HG03378 (cell line): ENCODE measurements around the gene RGL3.
"Not testable (repeated sequence)": the region's sequence is repeated elsewhere in the genome, so short reads cannot be mapped to it uniquely, and the experiment has no call there.

Experiments used
- ATAC-seq: cut with Tn5 transposase; IDR thresholded peaks from one replicate; pipeline ENCODE4 v1.9.1; 2021; ENCODE audit warnings: mild to moderate bottlenecking, moderate library complexity; ENCODE audit not compliant: unreplicated experiment

Gene RGL3

DNA sequence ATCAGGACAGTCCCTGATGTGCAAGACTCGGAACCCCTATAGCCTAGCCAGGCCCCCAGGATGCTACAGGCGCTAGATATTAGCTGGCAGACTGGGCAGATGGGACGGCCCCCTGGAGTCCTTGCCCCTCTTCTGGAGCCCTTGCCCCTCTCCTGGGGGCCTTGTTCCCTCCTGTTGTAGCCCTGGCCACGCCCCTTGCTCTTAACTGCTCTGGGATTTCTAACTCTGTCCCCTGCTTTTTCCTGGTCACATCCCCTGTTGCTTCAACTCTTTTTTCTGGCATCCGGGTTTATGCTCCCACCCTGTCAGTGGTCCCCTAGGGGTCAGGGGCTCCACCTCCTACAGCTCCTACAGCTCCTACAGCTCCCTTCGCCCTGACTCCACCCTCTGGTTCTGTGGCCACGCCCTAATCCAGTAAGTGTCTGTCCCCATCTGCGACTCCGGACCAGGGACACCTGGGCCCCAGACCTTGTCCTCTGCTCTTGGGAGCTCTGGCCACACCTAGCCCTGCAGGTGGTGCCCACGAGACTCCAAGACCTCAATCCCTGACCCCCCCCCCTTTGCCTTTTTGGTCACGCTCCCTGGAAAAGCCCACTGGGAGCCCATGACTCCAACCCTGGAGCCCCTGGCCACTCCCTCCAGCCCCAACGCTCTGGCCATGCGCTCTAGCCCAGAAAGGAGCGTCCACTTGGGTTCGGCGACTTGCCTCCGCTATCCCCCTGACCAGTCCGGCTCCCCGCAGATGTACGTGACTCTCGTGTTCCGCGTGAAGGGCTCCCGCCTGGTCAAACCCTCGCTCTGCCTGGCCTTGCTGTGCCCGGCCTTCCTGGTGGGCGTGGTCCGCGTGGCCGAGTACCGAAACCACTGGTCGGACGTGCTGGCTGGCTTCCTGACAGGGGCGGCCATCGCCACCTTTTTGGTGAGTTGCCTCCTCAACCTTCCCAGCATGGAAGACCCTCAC lies 57.1 kb downstream of the RGL3 start:
- no peak for ATAC-seq

DNA sequence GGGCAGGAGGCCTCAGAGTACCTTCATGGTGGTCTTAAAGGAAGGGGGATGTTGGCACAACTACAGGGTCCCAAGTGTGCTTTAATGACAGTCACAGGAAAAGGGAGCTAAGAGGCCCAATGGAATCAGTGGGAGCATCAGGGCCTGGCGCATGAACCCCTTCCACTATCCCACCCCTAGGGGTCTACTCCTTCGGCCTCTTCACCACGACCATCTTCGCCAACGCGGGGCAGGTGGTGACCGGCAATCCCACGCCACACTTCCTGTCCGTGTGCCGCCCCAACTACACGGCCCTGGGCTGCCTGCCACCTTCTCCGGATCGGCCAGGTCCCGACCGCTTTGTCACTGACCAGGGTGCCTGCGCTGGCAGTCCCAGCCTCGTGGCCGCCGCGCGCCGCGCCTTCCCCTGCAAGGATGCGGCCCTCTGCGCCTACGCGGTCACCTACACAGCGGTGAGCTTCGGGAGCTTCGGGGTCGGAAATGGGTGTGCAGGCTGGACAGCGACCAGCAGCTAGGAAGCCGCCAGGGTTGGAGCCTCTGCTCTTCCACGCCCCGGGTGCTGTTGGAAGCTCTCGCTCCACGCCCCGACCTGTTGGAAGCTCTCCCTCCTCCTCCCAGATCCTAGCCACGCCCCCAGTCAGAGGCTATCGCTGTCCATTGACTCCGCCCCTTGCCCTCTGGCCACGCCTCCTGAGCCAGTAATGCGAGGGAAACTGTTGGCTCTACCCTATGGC lies 57.9 kb downstream of the RGL3 start:
- ATAC-seq = no peak

DNA sequence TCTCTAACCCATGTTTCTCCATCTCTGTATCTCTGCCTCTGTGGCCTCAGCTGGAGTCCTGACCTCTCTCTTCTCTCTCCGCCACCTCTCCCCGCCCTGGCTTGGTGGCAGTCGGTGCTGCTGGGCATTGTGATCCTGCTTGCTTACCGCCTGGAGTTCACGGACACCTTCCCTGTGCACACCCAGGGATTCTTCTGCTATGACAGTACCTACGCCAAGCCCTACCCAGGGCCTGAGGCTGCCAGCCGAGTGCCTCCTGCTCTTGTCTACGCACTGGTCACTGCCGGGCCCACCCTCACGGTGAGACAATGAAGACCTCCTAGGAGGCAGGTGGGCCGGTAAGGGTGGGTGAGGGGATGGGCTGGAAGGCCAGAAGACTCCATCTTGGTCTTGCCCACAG lies 59.7 kb downstream of the RGL3 start:
- ATAC-seq = no peak

GRCh38 chr19:11356676-11357550 lies 62.2 kb downstream of the RGL3 start:
- ATAC-seq = no peak

DNA sequence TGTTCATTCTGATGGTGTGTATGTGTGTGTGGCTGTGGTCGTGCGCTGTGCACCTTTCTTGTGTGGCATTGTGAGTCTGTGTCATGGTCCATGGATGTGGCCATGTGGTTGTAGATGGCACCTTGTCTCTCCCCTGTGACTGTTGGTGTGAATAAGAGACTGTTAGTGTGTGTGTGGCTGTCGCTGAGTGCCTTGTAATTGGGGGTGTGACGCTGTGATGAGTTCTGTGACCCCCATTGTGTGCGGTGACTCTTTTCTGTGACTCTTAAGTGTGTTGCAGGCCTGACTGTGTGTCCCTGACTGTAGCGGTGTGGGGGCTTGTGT lies 63.1 kb downstream of the RGL3 start:
- no peak for ATAC-seq

DNA sequence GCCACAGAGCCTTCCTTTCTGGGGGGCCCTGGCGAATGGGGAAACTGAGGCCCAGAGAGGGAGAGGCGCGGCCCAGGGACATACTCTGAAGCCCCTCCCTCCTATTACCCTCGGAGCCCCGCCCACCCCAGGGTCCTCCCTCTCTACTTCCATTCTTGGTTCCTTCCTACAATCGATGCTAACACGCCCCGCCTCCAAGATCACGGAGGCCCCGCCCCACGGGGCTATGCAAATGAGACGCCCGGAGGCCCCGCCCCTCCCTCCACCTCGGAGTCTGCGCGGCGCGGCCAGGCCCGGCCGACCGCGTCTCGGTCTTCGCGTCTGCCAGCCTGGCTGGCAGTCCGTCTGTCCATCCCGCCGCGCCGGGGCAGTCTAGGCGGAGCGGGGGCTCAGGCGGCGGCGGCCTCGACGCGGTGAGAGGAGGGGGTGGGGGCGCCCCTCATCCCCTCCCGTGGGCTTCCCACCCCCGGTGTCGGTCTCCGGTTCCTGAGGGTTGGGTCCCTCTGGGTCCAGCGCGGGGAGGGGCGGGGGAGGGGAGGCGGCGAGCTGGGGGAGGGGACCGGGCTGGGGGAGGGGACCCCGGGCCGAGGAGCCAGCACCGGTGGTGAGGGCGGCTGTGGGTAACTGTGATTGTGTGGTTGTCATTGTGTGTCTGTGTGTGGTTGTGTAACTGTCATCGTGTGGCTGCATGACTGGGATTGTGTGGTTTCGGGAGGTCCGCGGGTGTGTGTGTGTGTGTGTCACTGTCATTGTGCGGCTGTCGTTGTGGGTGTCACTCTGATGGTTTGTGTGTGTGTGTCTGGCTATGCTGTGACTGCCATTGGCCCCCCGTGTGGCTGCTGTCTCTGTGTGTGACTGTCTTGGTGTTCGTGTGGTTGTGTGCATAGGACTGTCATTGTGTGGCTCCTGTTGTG lies 63.7 kb downstream of the RGL3 start, which contains the start of gene PLPPR2:
Gene PLPPR2, plus strand, starts transcription at position 273 of the 914 bp plus-strand sequence. CDS start 2,242 bp downstream, outside the sequence.
- no peak for ATAC-seq

DNA sequence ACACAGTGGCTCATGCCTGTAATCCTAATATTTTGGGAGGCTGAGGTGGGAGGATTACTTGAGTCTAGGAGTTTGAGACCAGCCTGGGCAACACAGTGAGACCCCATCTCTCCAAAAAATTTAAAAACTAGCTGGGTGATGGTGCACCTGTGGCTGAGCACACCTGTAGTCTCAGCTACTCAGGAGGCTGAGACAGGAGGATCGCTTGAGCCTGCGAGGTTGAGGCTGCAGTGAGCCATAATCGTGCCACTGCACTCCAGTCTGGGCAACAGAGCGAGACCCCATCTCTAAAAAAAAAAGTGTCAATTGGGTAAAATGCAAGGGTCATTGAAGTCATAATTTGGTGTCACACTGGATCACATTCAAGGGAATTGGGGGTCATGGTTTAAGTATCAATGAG lies 65.0 kb downstream of the RGL3 start:
- ATAC-seq = not testable (repeated sequence)

GRCh38 chr19:11349171-11349570 lies 69.9 kb downstream of the RGL3 start:
- no peak for ATAC-seq

- no peak for ATAC-seq
Observed at GRCh38 chr19:11347546-11348039, 71.5 kb downstream of the RGL3 start.

DNA sequence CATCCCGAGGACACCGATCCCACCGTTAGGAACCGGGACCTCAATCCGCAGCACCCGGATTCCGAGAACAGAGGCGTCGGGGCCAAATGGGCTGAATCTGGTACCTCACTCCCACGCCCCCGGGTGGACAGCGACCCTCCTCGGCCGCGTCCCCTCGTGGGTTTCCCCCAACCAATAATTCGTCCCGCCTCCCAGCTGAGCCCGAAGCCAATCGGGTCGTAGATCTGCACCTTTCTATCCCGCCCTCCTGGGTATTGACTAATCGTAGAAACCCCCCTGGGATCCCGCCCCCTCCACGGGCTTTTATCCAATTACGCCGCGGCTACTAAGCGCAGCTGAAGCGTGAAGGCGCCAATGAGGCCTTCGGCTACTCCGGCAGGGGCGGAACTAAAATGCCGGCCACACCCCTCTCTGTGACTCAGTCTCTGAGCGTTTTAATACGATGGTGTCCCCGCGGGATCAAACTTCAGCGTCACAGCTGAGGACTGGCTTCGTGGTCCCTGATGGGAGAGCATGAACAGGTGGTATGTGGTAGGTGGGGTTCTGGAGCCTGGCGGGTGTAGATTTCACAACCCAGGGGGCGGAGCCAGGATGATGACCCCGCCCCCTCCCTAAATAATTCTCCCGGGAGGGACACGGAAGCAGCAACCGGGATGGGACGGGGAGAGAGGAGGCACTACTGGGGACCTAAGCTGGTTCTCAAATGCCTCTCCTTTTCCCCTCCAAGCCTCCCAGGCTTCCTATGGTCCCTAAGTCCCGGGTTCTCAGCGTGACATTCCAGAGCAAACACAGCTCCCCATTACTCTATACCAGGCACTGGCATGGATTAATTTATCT lies 72.8 kb downstream of the RGL3 start, which contains the start of the genes CCDC159 and TMEM205:
Gene CCDC159, plus strand, starts transcription at position 416 of the 837 bp plus-strand sequence. Its CDS starts 88 bp downstream, at position 504.
Gene TMEM205, minus strand, starts transcription at position 165 of the 837 bp plus-strand sequence. CDS start 649 bp downstream, outside the sequence.
- ATAC-seq = peak; percentile 87

DNA sequence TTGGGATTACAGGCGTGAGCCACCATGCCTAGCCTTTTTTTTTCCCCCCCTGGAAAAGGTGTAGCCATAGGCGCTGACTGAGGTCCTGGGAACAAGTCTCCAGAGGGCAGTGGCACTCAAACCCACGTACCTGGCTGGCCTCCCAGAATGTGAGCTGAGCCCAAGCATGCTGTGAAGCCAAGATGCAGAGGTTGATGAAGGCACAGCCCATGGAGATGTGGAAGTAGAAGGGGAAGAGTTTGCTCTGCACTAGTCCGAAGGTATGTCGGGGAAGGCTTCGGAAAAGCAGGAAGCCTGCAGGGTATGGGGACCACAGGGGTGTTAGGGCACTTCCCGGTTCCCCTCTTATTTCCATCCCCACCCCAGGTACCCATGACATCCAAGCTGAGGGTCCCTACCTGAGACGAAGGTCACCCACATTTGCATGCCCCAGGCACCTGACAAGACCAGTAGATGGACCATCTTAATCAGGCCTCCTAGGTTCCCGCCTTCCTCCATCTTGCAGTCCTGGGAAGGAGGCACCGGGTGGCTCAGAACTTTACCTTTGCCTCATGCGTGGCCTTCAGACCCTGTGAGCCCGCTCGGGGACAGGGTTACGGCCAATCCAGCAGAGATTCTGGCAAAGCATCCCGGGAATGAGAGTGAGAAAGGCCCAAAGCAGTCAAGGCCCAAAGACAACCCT lies 73.9 kb downstream of the RGL3 start:
- ATAC-seq = no peak
